Urothelium cell line (cell line): ENCODE data around the gene PLXNA4.
A peak's percentile ranks its signal among the peaks of the same experiment; 100 is the strongest.

Experiments used
- DNase-seq: peaks from one replicate; pipeline ENCODE4 v3.0.0; 2011; ENCODE audit warnings: low spot score, mixed read lengths
- FAIRE-seq: peaks from 2 replicates; lab custom pipeline; 2011; peaks lifted over from hg19 to GRCh38; lab: Jason Lieb, UNC

Gene PLXNA4

GRCh38 chr7:132164558-132165125, 411.6 kb downstream of the PLXNA4 start:
- no peak for DNase-seq
- no peak for FAIRE-seq

- DNase-seq (no peak), FAIRE-seq (no peak)
Observed at GRCh38 chr7:132162556-132163144, 413.6 kb downstream of the PLXNA4 start.

GRCh38 chr7:132161976-132162375, 414.3 kb downstream of the PLXNA4 start:
- no peak for DNase-seq
- no peak for FAIRE-seq

- DNase-seq (no peak), FAIRE-seq (no peak)
Observed at GRCh38 chr7:132161533-132161915, 414.7 kb downstream of the PLXNA4 start.

- DNase-seq: no peak
- FAIRE-seq: no peak
Observed at GRCh38 chr7:132160611-132161532, 415.4 kb downstream of the PLXNA4 start.

- FAIRE-seq (no peak), DNase-seq (no peak)
Observed at GRCh38 chr7:132158841-132159240, 417.4 kb downstream of the PLXNA4 start.

- FAIRE-seq: no peak
- DNase-seq: no peak
Observed at GRCh38 chr7:132158166-132158565, 418.1 kb downstream of the PLXNA4 start.

GRCh38 chr7:132155715-132156114, 420.6 kb downstream of the PLXNA4 start:
- no peak for DNase-seq
- no peak for FAIRE-seq

- FAIRE-seq: no peak
- DNase-seq: no peak
Observed at GRCh38 chr7:132154695-132155471, 421.4 kb downstream of the PLXNA4 start.

GRCh38 chr7:132154248-132154647, 422.0 kb downstream of the PLXNA4 start:
- FAIRE-seq (no peak), DNase-seq (no peak)

GRCh38 chr7:132152131-132152889, 424.0 kb downstream of the PLXNA4 start:
- DNase-seq: no peak

GRCh38 chr7:132150711-132151110, 425.6 kb downstream of the PLXNA4 start:
- DNase-seq (no peak), FAIRE-seq (no peak)

More at GRCh38 chr7:132152131-132152889, 424.0 kb downstream of the PLXNA4 start:
- no peak for FAIRE-seq

- FAIRE-seq (no peak), DNase-seq (no peak)
Observed at GRCh38 chr7:132149436-132150304, 426.6 kb downstream of the PLXNA4 start.

GRCh38 chr7:132148876-132149275, 427.4 kb downstream of the PLXNA4 start:
- no peak for DNase-seq
- FAIRE-seq: no peak

GRCh38 chr7:132145466-132145865, 430.8 kb downstream of the PLXNA4 start:
- FAIRE-seq: no peak
- DNase-seq: peak; percentile 59

GRCh38 chr7:132145063-132145462, 431.2 kb downstream of the PLXNA4 start:
- DNase-seq: no peak
- FAIRE-seq: no peak

GRCh38 chr7:132142006-132142405, 434.3 kb downstream of the PLXNA4 start:
- DNase-seq: no peak
- FAIRE-seq: no peak

GRCh38 chr7:132141109-132141508, 435.2 kb downstream of the PLXNA4 start:
- FAIRE-seq: no peak
- no peak for DNase-seq

GRCh38 chr7:132140341-132140740, 435.9 kb downstream of the PLXNA4 start:
- no peak for DNase-seq
- FAIRE-seq: no peak
